ENCODE results near the gene TRIM47. TPM values are rescaled to one million over a fixed set of nuclear protein-coding genes. Genes with fewer than 3 reads are reported as not detected.

The TRIM47 gene
- total and polyA plus RNA-seq, 2 of the 13 experiments (the other 11 are each of a cell fraction or from before 2014, with no cell fraction given), result 33.5 to 82.0 TPM

GRCh38 chr17:75896415-75897159, 18.2 kb upstream of the TRIM47 start, which contains the start of gene TRIM65 (continued):
- peak; percentile 32; the same call in 1 of the 2 replicates for TF ChIP-seq ZNF691 (CRISPR knock-in tag; IDR thresholded peaks at IDR 0.05; ENCODE audit: borderline replicate concordance, low read depth)
- TF ChIP-seq MTA3 (CRISPR knock-in tag; IDR thresholded peaks at IDR 0.05), result no peak
- TF ChIP-seq GFI1 (CRISPR knock-in tag; IDR thresholded peaks at IDR 0.05; ENCODE audit: borderline replicate concordance), result no peak; the same call in 1 of the 2 replicates
- no peak for TF ChIP-seq HNRNPUL1 (IDR thresholded peaks at IDR 0.05; ENCODE audit: low read depth, low read length)
- peak; percentile 86; the same call in 1 of the 2 replicates for TF ChIP-seq ZNF589 (CRISPR knock-in tag; conservative IDR thresholded peaks at IDR 0.05)
- peak; percentile 72; the same call in 1 of the 2 replicates for TF ChIP-seq TFDP1 (CRISPR knock-in tag; IDR thresholded peaks at IDR 0.05; ENCODE audit: borderline replicate concordance)
- TF ChIP-seq SNAI1 (CRISPR knock-in tag; IDR thresholded peaks at IDR 0.05; ENCODE audit: borderline replicate concordance), result no peak
- no peak; the same call in 1 of the 2 replicates for TF ChIP-seq ZNF12 (CRISPR knock-in tag; IDR thresholded peaks at IDR 0.05)
- no peak for TF ChIP-seq ZBTB44 (CRISPR knock-in tag; IDR thresholded peaks at IDR 0.05)
- no peak for TF ChIP-seq KDM1A (CRISPR knock-in tag; IDR thresholded peaks at IDR 0.05)
- TF ChIP-seq ZNF891 (CRISPR knock-in tag; IDR thresholded peaks at IDR 0.05), result peak; percentile 78; the same call in 1 of the 2 replicates
- TF ChIP-seq NFKBIZ (CRISPR knock-in tag; IDR thresholded peaks at IDR 0.05), result peak; percentile 78; the same call in 1 of the 2 replicates
- no peak; the same call in 1 of the 2 replicates for TF ChIP-seq ELF3 (CRISPR knock-in tag; IDR thresholded peaks at IDR 0.05)
- peak; percentile 12; the same call in 1 of the 2 replicates for TF ChIP-seq ZNF605 (CRISPR knock-in tag; IDR thresholded peaks at IDR 0.05)
- TF ChIP-seq ZNF816 (CRISPR knock-in tag; IDR thresholded peaks at IDR 0.05; ENCODE audit: borderline replicate concordance), result no peak; the same call in 1 of the 2 replicates
- TF ChIP-seq RBM22 (optimal IDR thresholded peaks at IDR 0.05; ENCODE audit: low read length), result no peak
- TF ChIP-seq BATF2 (CRISPR knock-in tag; IDR thresholded peaks at IDR 0.05), result peak; percentile 85; the same call in 1 of the 2 replicates
- TF ChIP-seq HINFP (CRISPR knock-in tag; IDR thresholded peaks at IDR 0.05; ENCODE audit: low read depth), result no peak; the same call in 1 of the 2 replicates
- no peak for TF ChIP-seq THAP7 (CRISPR knock-in tag; IDR thresholded peaks at IDR 0.05)
- TF ChIP-seq ZFP1 (CRISPR knock-in tag; IDR thresholded peaks at IDR 0.05), result no peak
- no peak; the same call in none of the 2 replicates for TF ChIP-seq BHLHE40 (IDR thresholded peaks at IDR 0.05; ENCODE audit: low read length)
- TF ChIP-seq ZNF607 (CRISPR knock-in tag; IDR thresholded peaks at IDR 0.05; ENCODE audit: borderline replicate concordance), result peak; percentile 22
- peak; percentile 83; the same call in 1 of the 2 replicates for TF ChIP-seq EEA1 (CRISPR knock-in tag; IDR thresholded peaks at IDR 0.05; ENCODE audit: borderline replicate concordance)

Data from HepG2 (cell line).